Naive thymus-derived CD4-positive, alpha-beta T cell (primary cell): ENCODE measurements around the gene TMEM151B. TPM values are rescaled to one million over a fixed set of nuclear protein-coding genes. Genes with fewer than 3 reads are reported as not detected.

Source experiments
- ATAC-seq: fragments of 150-1000 bp; cut with Tn5 transposase; 2 replicates; pipeline ENCODE4 v1.10.0; 2021; ENCODE audit warnings: mild to moderate bottlenecking, moderate library complexity
- CTCF ChIA-PET: fragments of 350-600 bp; sonication (Branson Sonifier 250); formaldehyde crosslinking; loops from one replicate; lab custom pipeline; 2021; ENCODE audit warnings: antibody characterized with exemption; lab: Charles Lee
- POLR2A ChIA-PET: fragments of 350-600 bp; sonication (Branson Sonifier 250); formaldehyde crosslinking; loops from one replicate; lab custom pipeline; 2021; ENCODE audit warnings: antibody characterized with exemption, inconsistent platforms; lab: Charles Lee
- DNase-seq, 9 donors: peaks; one replicate each; pipeline versions ENCODE4 v3.0.0 to v3.0.0-alpha.2; 2020 to 2022; ENCODE audit warnings: mixed read lengths in 1 of 9
- H3K27ac ChIP-seq: one replicate; pipeline ENCODE4 v1.7.0; 2013; ENCODE audit warnings: mild to moderate bottlenecking, low read depth, low read length, moderate library complexity
- H3K27me3 ChIP-seq, 2 donors: one replicate each; pipeline ENCODE4 v1.7.0; 2013; ENCODE audit warnings: low read length in 2 of 2, mild to moderate bottlenecking in 2 of 2, moderate library complexity in 2 of 2; ENCODE audit not compliant: control insufficient read depth in 2 of 2, insufficient read depth in 2 of 2
- H3K36me3 ChIP-seq, 3 experiments: 1 replicate in 2 of 3; 2 replicates in 1 of 3; pipeline ENCODE4 v1.7.0; 2013; ENCODE audit warnings: low read length in 3 of 3, mild to moderate bottlenecking in 3 of 3, moderate library complexity in 1 of 3; ENCODE audit not compliant: insufficient read depth in 3 of 3, control insufficient read depth in 2 of 3
- H3K4me1 ChIP-seq, 2 donors: one replicate each; pipeline ENCODE4 v1.7.0; 2013; ENCODE audit warnings: low read length in 2 of 2, mild to moderate bottlenecking in 2 of 2, moderate library complexity in 1 of 2; ENCODE audit not compliant: control insufficient read depth in 2 of 2, insufficient read depth in 2 of 2
- H3K4me3 ChIP-seq: 2 replicates; pipeline ENCODE4 v1.7.0; 2013; ENCODE audit warnings: mild to moderate bottlenecking, low read length
- H3K9me3 ChIP-seq, 3 experiments: 1 replicate in 2 of 3; 2 replicates in 1 of 3; pipeline ENCODE4 v1.7.0; 2013; ENCODE audit warnings: low read length in 3 of 3; ENCODE audit not compliant: control insufficient read depth in 2 of 3
- H3K27ac Mint-ChIP-seq, 9 donors: one replicate each; pipeline ENCODE4 v1.8.0; 2020 to 2022; ENCODE audit warnings: mixed read lengths in 9 of 9, mild to moderate bottlenecking in 8 of 9, moderate library complexity in 5 of 9, inconsistent platforms in 2 of 9
- H3K27me3 Mint-ChIP-seq, 5 donors: one replicate each; pipeline ENCODE4 v1.8.0; 2021 to 2022; ENCODE audit warnings: mixed read lengths in 5 of 5, mild to moderate bottlenecking in 1 of 5
- H3K36me3 Mint-ChIP-seq, 5 donors: one replicate each; pipeline ENCODE4 v1.8.0; 2020 to 2022; ENCODE audit warnings: mixed read lengths in 5 of 5, mild to moderate bottlenecking in 3 of 5, inconsistent platforms in 1 of 5
- H3K4me1 Mint-ChIP-seq, 7 donors: one replicate each; pipeline ENCODE4 v1.8.0; 2020 to 2022; ENCODE audit warnings: mixed read lengths in 7 of 7, mild to moderate bottlenecking in 3 of 7, inconsistent platforms in 1 of 7
- H3K4me3 Mint-ChIP-seq, 10 donors: one replicate each; pipeline ENCODE4 v1.8.0; 2020 to 2022; ENCODE audit warnings: mild to moderate bottlenecking in 10 of 10, mixed read lengths in 10 of 10, moderate library complexity in 6 of 10, inconsistent platforms in 2 of 10
- H3K9me3 Mint-ChIP-seq, 11 donors: one replicate each; pipeline ENCODE4 v1.8.0; 2020 to 2022; ENCODE audit warnings: mixed read lengths in 11 of 11, mild to moderate bottlenecking in 4 of 11, inconsistent platforms in 1 of 11, moderate library complexity in 1 of 11
- intact Hi-C, 2 donors: fragments of 100-400 bp; cut with micrococcal nuclease; formaldehyde crosslinking; loops; one replicate each; pipeline ENCODE4 v1.15.1; 2023
- polyA plus RNA-seq, 2 donors: library from polyadenylated mRNA; unstranded; fragments of 300-500 nt; fragmentation: Illumina TruSeq; gene quantifications; one replicate each; pipeline ENCODE4 v1.2.3, GENCODE V29; 2021
- total RNA-seq, 6 experiments: library from RNA in 5 of 6; stranded (reverse) in 5 of 6; gene quantifications; 1 replicate in 5 of 6; 2 replicates in 1 of 6; pipeline ENCODE4 v1.2.3 and lab custom pipeline; 2021 to 2026

Gene TMEM151B
- total and polyA plus RNA-seq, 7 experiments from 2014 or later: 0.22 TPM; not detected in 6

DNA sequence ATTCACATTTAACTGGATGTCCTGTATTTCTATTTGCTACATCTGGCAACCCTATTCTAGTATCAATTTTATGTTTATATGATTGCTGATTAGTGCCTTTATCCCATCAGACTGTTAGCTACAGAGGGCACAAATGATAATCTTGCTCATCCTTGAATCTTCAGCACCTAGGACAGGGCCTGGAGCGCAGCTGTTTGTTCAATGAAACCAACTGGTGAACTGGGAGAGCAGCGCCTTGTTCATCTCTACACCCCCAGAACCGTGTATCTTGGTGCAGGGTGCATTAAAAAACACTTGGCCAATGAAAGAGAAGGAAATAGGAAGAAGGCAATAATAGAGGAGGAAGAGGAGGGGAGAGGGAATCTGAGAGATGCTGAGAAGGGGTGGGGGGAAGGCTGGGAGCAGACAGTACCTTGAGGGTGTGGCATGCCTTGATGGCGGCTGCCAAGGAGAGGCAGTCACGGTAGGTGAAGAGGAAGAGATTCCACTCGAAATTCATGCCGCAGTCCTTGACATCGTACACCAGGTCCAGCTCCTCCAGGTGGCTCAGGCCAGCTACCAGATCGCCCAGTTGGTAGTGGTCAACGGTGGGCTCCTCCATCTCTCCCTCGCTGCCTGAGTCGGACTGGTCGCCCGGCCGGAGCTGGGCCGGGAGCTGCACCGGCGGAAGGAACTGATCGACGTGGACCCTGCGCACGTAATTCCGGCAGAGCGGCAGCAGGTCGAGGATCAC lies 15.5 kb downstream of the TMEM151B start:
- CTCF ChIA-PET: no interaction called here
- H3K9me3 ChIP-seq: no peaks in the 10 kb centered on the region
- Mint-ChIP-seq H3K4me3 (no peak overlapping the region), H3K27ac (no peak overlapping the region), H3K9me3 (no peaks in the 10 kb centered on the region), H3K27me3 (peaks cover 39 to 57% (median 47%) of the 10 kb centered on the region in 5 donors), H3K4me1 (peaks cover 0 to 4% (median 0%) of the 10 kb centered on the region in 7 donors), H3K36me3 (peaks cover 0 to 5% (median 0%) of the 10 kb centered on the region in 5 donors)
- intact Hi-C loops: no loop called here
- no peak for ATAC-seq
- POLR2A ChIA-PET: interaction anchor here (1.0 kb wide), 1 partner anchor 10 kb away, joined by 3 read pairs; no protein-coding TSS in a partner anchor
- no peaks in the 10 kb centered on the region for H3K4me1 ChIP-seq
- no peak for DNase-seq
- H3K36me3 ChIP-seq: no peaks in the 10 kb centered on the region
- H3K27ac ChIP-seq: no peak overlapping the region
- H3K4me3 ChIP-seq: no peak overlapping the region
- no peaks in the 10 kb centered on the region for H3K27me3 ChIP-seq

DNA sequence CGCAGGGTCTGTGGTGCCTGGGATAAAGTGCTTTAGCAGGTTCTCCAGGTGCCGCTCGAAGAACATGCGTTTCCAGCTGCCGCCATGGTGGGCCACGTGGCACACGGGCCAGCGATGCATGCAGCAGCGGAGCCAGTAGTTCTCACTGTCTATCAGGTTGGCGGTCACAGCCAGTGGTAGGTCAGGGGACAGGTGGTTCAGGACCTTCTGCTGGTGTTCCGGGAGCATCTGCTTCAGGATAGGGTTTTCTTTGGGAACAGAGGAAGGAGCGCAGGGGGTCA lies 16.0 kb downstream of the TMEM151B start:
- Mint-ChIP-seq H3K27ac (no peak overlapping the region), H3K4me1 (peaks cover 0 to 4% (median 0%) of the 10 kb centered on the region in 7 donors), H3K4me3 (no peak overlapping the region), H3K9me3 (no peaks in the 10 kb centered on the region), H3K36me3 (peaks cover 0 to 5% (median 0%) of the 10 kb centered on the region in 5 donors), H3K27me3 (peaks cover 41 to 62% (median 52%) of the 10 kb centered on the region in 5 donors)
- ATAC-seq: no peak
- no peak overlapping the region for H3K4me3 ChIP-seq
- ChIA-PET CTCF (no interaction called here), POLR2A (interaction anchor here (1.0 kb wide), 1 partner anchor 10 kb away, joined by 3 read pairs; no protein-coding TSS in a partner anchor)
- H3K9me3 ChIP-seq: no peaks in the 10 kb centered on the region
- H3K27ac ChIP-seq: no peak overlapping the region
- no peaks in the 10 kb centered on the region for H3K4me1 ChIP-seq
- intact Hi-C loops: no loop called here
- no peaks in the 10 kb centered on the region for H3K27me3 ChIP-seq
- no peak for DNase-seq
- H3K36me3 ChIP-seq: no peaks in the 10 kb centered on the region

DNA sequence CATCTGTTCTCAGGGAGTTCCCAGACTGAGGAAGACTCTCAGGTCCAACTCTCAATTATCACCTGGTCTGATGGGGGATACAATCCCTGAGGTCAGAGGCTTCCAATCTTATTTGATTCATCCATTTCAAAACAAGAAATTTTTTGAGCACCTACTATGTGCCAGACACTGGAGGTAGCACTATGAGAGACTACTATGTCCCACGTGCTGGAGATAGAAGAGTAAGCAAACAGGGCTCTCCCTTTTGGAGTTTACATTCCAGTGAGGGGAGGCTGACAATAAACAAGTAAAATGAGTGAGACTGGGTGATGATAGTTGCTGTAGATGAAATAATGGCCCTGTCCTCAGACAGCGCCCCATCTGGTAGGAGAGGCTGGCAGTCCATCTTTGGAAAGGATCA lies 16.5 kb downstream of the TMEM151B start:
- ChIA-PET POLR2A (no interaction called here), CTCF (no interaction called here)
- Histone ChIP-seq H3K4me1 (no peaks in the 10 kb centered on the region), H3K9me3 (no peaks in the 10 kb centered on the region), H3K27me3 (no peaks in the 10 kb centered on the region), H3K4me3 (no peak overlapping the region), H3K27ac (no peak overlapping the region), H3K36me3 (no peaks in the 10 kb centered on the region)
- ATAC-seq (no peak), DNase-seq (no peak)
- intact Hi-C loops: no loop called here
- peaks cover 0 to 4% (median 0%) of the 10 kb centered on the region in 7 donors for H3K4me1 Mint-ChIP-seq
- H3K27me3 Mint-ChIP-seq: peaks cover 45 to 66% (median 58%) of the 10 kb centered on the region in 5 donors
- H3K27ac Mint-ChIP-seq: no peak overlapping the region
- no peaks in the 10 kb centered on the region for H3K9me3 Mint-ChIP-seq
- peaks cover 0 to 5% (median 0%) of the 10 kb centered on the region in 5 donors for H3K36me3 Mint-ChIP-seq
- no peak overlapping the region for H3K4me3 Mint-ChIP-seq

DNA sequence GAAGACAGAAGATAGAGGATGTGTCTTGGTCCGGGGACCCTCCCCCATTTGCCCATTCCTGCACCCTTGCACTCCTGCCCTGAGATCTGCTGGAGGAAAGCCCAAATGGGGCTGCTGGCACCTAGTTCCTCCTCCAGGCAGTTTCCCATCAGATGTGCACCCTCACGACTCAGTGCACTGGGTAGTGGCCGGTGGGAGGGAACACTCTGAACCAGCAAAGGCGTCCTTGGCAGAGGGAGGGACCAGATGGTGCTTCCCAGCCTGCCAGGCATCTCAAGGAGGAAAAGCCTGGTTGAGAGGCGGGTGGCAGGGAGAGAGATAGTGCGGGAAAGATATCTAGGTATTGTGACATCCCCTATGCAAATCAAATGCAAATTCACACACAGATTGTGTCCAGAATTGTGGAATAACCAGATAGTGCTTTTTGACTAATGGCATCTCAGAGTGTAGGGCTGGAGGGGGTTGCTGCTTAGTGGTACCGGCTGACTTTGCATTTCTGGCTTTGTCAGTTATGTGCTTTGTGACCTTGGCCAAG lies 19.5 kb downstream of the TMEM151B start:
- peaks cover 0 to 5% (median 0%) of the 10 kb centered on the region in 5 donors for H3K36me3 Mint-ChIP-seq
- ATAC-seq (no peak), DNase-seq (no peak)
- H3K4me3 Mint-ChIP-seq: no peak overlapping the region
- no peaks in the 10 kb centered on the region for H3K9me3 Mint-ChIP-seq
- intact Hi-C loops: no loop called here
- POLR2A ChIA-PET: no interaction called here
- H3K27ac Mint-ChIP-seq: no peak overlapping the region
- Histone ChIP-seq H3K27me3 (no peaks in the 10 kb centered on the region), H3K9me3 (no peaks in the 10 kb centered on the region), H3K27ac (no peak overlapping the region), H3K36me3 (no peaks in the 10 kb centered on the region), H3K4me3 (no peak overlapping the region), H3K4me1 (no peaks in the 10 kb centered on the region)
- CTCF ChIA-PET: no interaction called here
- H3K27me3 Mint-ChIP-seq: peaks cover 53 to 80% (median 74%) of the 10 kb centered on the region in 5 donors
- peaks cover 0 to 3% (median 0%) of the 10 kb centered on the region in 7 donors for H3K4me1 Mint-ChIP-seq

DNA sequence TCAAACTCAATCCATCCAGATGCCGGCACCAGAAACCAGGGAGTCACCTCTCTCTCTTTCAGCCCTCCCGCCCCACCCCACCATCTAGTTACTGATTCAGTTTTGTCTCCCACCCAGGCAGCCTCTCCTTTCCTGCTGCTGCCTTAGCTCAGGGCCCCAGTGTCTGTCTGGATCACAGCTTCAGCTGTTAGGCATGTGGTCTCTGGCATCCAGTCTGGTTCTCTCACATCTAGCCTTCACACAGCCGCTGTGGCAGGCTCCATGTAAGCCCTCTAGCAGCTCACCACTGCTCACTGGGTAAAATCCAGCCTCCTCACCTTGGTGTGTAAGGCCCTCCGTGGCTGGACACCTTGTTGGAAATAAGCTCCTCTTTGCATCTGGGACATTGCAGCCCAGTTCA lies 21.6 kb downstream of the TMEM151B start:
- ChIA-PET POLR2A (no interaction called here), CTCF (interaction anchor here (0.5 kb wide), 1 partner anchor 9 kb away, joined by 3 read pairs; no protein-coding TSS in a partner anchor)
- ATAC-seq: no peak
- DNase-seq: no peak
- intact Hi-C loops: no loop called here
- H3K4me1 ChIP-seq: peaks cover 0 to 3% of the 10 kb centered on the region in 2 donors
- peaks cover 0 to 10% of the 10 kb centered on the region in 2 donors for H3K27me3 ChIP-seq
- H3K9me3 Mint-ChIP-seq: no peaks in the 10 kb centered on the region
- no peak overlapping the region for H3K4me3 Mint-ChIP-seq
- H3K27ac ChIP-seq: no peak overlapping the region
- H3K36me3 Mint-ChIP-seq: peaks cover 0 to 5% (median 0%) of the 10 kb centered on the region in 5 donors
- H3K4me3 ChIP-seq: no peak overlapping the region
- H3K36me3 ChIP-seq: no peaks in the 10 kb centered on the region
- H3K27me3 Mint-ChIP-seq: peaks cover 65 to 87% (median 81%) of the 10 kb centered on the region in 5 donors
- H3K27ac Mint-ChIP-seq: no peak overlapping the region
- no peaks in the 10 kb centered on the region for H3K9me3 ChIP-seq
- H3K4me1 Mint-ChIP-seq: peaks cover 3 to 8% (median 5%) of the 10 kb centered on the region in 7 donors

DNA sequence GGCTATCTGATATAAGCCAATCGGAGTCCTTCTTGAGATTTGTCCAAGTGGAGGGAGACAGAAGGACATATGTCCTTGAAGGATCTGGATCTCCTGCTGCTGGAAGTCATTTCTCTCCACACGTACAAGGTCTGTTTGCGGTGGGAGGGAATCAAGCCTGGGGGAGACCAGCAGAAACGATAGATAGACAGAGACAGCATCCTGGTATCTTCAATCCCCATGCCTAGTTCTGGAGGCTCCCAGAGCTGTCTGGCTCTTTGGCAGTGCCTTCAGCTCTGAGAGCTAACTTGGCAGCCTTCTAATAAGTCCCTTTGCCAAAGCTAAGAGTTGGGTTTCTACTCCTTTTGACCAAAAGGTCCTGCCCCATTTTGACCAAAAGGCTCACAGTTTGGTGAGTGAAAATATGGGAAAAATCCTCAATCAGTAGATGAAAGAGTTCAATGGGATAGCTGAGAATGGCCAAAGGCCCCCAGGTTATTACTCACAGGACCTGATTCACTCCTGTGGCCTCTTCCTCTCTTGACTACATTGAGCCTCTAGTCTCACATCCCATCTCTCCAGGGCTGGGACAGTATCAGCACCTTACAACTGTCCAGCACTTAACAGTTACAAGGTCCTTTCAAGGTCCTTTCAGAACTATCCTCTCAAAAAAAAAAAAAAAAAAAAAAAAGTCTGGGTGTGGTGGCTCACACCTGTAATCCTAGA lies 22.6 kb downstream of the TMEM151B start:
- H3K27me3 ChIP-seq: peaks cover 0 to 13% of the 10 kb centered on the region in 2 donors
- H3K36me3 Mint-ChIP-seq: peaks cover 0 to 2% (median 0%) of the 10 kb centered on the region in 5 donors
- no peak for ATAC-seq

More for the DNA sequence above, 22.6 kb downstream of the TMEM151B start:
- no peak overlapping the region for H3K27ac ChIP-seq
- no peaks in the 10 kb centered on the region for H3K9me3 Mint-ChIP-seq
- H3K4me3 Mint-ChIP-seq: no peak overlapping the region
- no peak overlapping the region for H3K27ac Mint-ChIP-seq
- H3K4me1 Mint-ChIP-seq: peaks cover 4 to 12% (median 7%) of the 10 kb centered on the region in 7 donors
- intact Hi-C loops: no loop called here
- no peak overlapping the region for H3K4me3 ChIP-seq
- DNase-seq: no peak
- H3K27me3 Mint-ChIP-seq: peaks cover 63 to 80% (median 74%) of the 10 kb centered on the region in 5 donors
- H3K36me3 ChIP-seq: no peaks in the 10 kb centered on the region
- ChIA-PET POLR2A (interaction anchor here (0.6 to 0.8 kb wide), 3 partner anchors 9 to 813 kb away, joined by 3 read pairs; no protein-coding TSS in a partner anchor), CTCF (interaction anchor here (0.5 kb wide), 1 partner anchor 10 kb away, joined by 3 read pairs; no protein-coding TSS in a partner anchor)
- peaks cover 0 to 7% of the 10 kb centered on the region in 2 donors for H3K4me1 ChIP-seq
- no peaks in the 10 kb centered on the region for H3K9me3 ChIP-seq
